HG03103 (cell line): Measurements from ENCODE around the gene CFAP61.

ENCODE experiments used
- ATAC-seq: cut with Tn5 transposase; IDR thresholded peaks from one replicate; pipeline ENCODE4 v1.9.1; 2021; ENCODE audit warnings: low read depth; ENCODE audit not compliant: unreplicated experiment

CFAP61 gene

GRCh38 chr20:20150241-20150640 lies 97.9 kb downstream of the CFAP61 start:
- no peak for ATAC-seq

- no peak for ATAC-seq
Measured at GRCh38 chr20:20160520-20160919, 108.2 kb downstream of the CFAP61 start.

GRCh38 chr20:20161611-20162010 lies 109.3 kb downstream of the CFAP61 start:
- no peak for ATAC-seq

GRCh38 chr20:20167698-20168097 lies 115.4 kb downstream of the CFAP61 start:
- no peak for ATAC-seq

- ATAC-seq: no peak
Measured at GRCh38 chr20:20173254-20173653, 120.9 kb downstream of the CFAP61 start.

GRCh38 chr20:20174089-20174835 lies 121.9 kb downstream of the CFAP61 start:
- ATAC-seq: no peak

GRCh38 chr20:20181322-20181721 lies 129.0 kb downstream of the CFAP61 start:
- no peak for ATAC-seq

GRCh38 chr20:20184149-20184548 lies 131.8 kb downstream of the CFAP61 start:
- no peak for ATAC-seq

- no peak for ATAC-seq
Measured at GRCh38 chr20:20184706-20185105, 132.4 kb downstream of the CFAP61 start.

- no peak for ATAC-seq
Measured at GRCh38 chr20:20188647-20189046, 136.3 kb downstream of the CFAP61 start.

- no peak for ATAC-seq
Measured at GRCh38 chr20:20192366-20192765, 140.0 kb downstream of the CFAP61 start.

GRCh38 chr20:20195021-20195705 lies 142.8 kb downstream of the CFAP61 start:
- no peak for ATAC-seq

GRCh38 chr20:20196610-20197009 lies 144.3 kb downstream of the CFAP61 start:
- ATAC-seq: no peak

GRCh38 chr20:20198011-20198410 lies 145.7 kb downstream of the CFAP61 start:
- no peak for ATAC-seq

- ATAC-seq: no peak
Measured at GRCh38 chr20:20199361-20200160, 147.2 kb downstream of the CFAP61 start.

GRCh38 chr20:20201124-20201523 lies 148.8 kb downstream of the CFAP61 start:
- ATAC-seq: no peak

GRCh38 chr20:20201639-20202038 lies 149.3 kb downstream of the CFAP61 start:
- ATAC-seq: no peak

- no peak for ATAC-seq
Measured at GRCh38 chr20:20202768-20203167, 150.4 kb downstream of the CFAP61 start.

GRCh38 chr20:20203784-20204183 lies 151.5 kb downstream of the CFAP61 start:
- no peak for ATAC-seq

GRCh38 chr20:20204256-20204655 lies 151.9 kb downstream of the CFAP61 start:
- ATAC-seq: no peak

GRCh38 chr20:20205141-20205861 lies 153.0 kb downstream of the CFAP61 start:
- ATAC-seq: no peak
